ENCODE results near the gene TUBGCP6.

TUBGCP6 gene

GRCh38 chr22:50201191-50202129, 43.4 kb downstream of the TUBGCP6 start:
- Histone ChIP-seq H3K4me3 (ENCODE audit: low read depth in 1 of 2, low read length in 2 of 2) (peak overlapping the region; percentile 71 to 82), H3K9ac (ENCODE audit: low read depth in 1 of 2, low read length in 2 of 2) (peak overlapping the region; percentile 57 to 73), H3K27ac (ENCODE audit: low read depth, low read length) (peak overlapping the region; percentile 10), H3K9me3 (ENCODE audit: control insufficient read depth in 1 of 2, low read length in 2 of 2) (no peaks in the 10 kb centered on the region), H3K36me3 (ENCODE audit: control insufficient read depth in 1 of 2, insufficient read depth in 2 of 2, low read length in 2 of 2) (peaks cover 7 to 34% of the 10 kb centered on the region in 2 donors), H3K4me1 (ENCODE audit: control insufficient read depth in 1 of 2, insufficient read depth in 2 of 2, low read length in 2 of 2) (peaks cover 14 to 15% of the 10 kb centered on the region in 2 donors), H3K27me3 (ENCODE audit: control insufficient read depth in 1 of 2, insufficient read depth in 2 of 2, low read length in 2 of 2) (no peaks in the 10 kb centered on the region)

- H3K4me3 ChIP-seq (ENCODE audit: low read depth in 1 of 2, low read length in 2 of 2) = peak within 1 kb of the TSS; percentile 71 to 82
- peaks cover 14 to 15% of the 10 kb centered on the region in 2 donors for H3K4me1 ChIP-seq (ENCODE audit: control insufficient read depth in 1 of 2, insufficient read depth in 2 of 2, low read length in 2 of 2)
- no peaks in the 10 kb centered on the region for H3K27me3 ChIP-seq (ENCODE audit: control insufficient read depth in 1 of 2, insufficient read depth in 2 of 2, low read length in 2 of 2)
- peak within 1 kb of the TSS; percentile 57 to 73 for H3K9ac ChIP-seq (ENCODE audit: low read depth in 1 of 2, low read length in 2 of 2)
- H3K36me3 ChIP-seq (ENCODE audit: control insufficient read depth in 1 of 2, insufficient read depth in 2 of 2, low read length in 2 of 2) = peaks cover 5 to 34% of the 10 kb centered on the region in 2 donors
- peak within 1 kb of the TSS; percentile 10 for H3K27ac ChIP-seq (ENCODE audit: low read depth, low read length)
- no peaks in the 10 kb centered on the region for H3K9me3 ChIP-seq (ENCODE audit: control insufficient read depth in 1 of 2, low read length in 2 of 2)
Measured at GRCh38 chr22:50200461-50201190, 44.2 kb downstream of the TUBGCP6 start, which contains the start of gene SELENOO. SELENOO (plus strand) TSS chr22:50201011; CDS start chr22:50201037, 26 bp downstream.

- peak overlapping the region; percentile 63 to 65 for H3K4me3 ChIP-seq (ENCODE audit: low read depth in 1 of 2, low read length in 2 of 2)
- H3K9ac ChIP-seq (ENCODE audit: low read depth in 1 of 2, low read length in 2 of 2) = peak overlapping the region; percentile 25 to 57
- no peaks in the 10 kb centered on the region for H3K9me3 ChIP-seq (ENCODE audit: control insufficient read depth in 1 of 2, low read length in 2 of 2)
- H3K27ac ChIP-seq (ENCODE audit: low read depth, low read length) = no peak overlapping the region
- no peaks in the 10 kb centered on the region for H3K27me3 ChIP-seq (ENCODE audit: control insufficient read depth in 1 of 2, insufficient read depth in 2 of 2, low read length in 2 of 2)
- H3K36me3 ChIP-seq (ENCODE audit: control insufficient read depth in 1 of 2, insufficient read depth in 2 of 2, low read length in 2 of 2) = peaks cover 5 to 33% of the 10 kb centered on the region in 2 donors
- H3K4me1 ChIP-seq (ENCODE audit: control insufficient read depth in 1 of 2, insufficient read depth in 2 of 2, low read length in 2 of 2) = peaks cover 14 to 15% of the 10 kb centered on the region in 2 donors
Measured at GRCh38 chr22:50199829-50200460, 44.9 kb downstream of the TUBGCP6 start.

- H3K9ac ChIP-seq (ENCODE audit: low read depth in 1 of 2, low read length in 2 of 2) = peak overlapping the region in 1 of 2 donors; percentile 25
- no peaks in the 10 kb centered on the region for H3K9me3 ChIP-seq (ENCODE audit: control insufficient read depth in 1 of 2, low read length in 2 of 2)
- H3K36me3 ChIP-seq (ENCODE audit: control insufficient read depth in 1 of 2, insufficient read depth in 2 of 2, low read length in 2 of 2) = peaks cover 7 to 35% of the 10 kb centered on the region in 2 donors
- H3K27ac ChIP-seq (ENCODE audit: low read depth, low read length) = no peak overlapping the region
- peaks cover 14 to 15% of the 10 kb centered on the region in 2 donors for H3K4me1 ChIP-seq (ENCODE audit: control insufficient read depth in 1 of 2, insufficient read depth in 2 of 2, low read length in 2 of 2)
- no peaks in the 10 kb centered on the region for H3K27me3 ChIP-seq (ENCODE audit: control insufficient read depth in 1 of 2, insufficient read depth in 2 of 2, low read length in 2 of 2)
- H3K4me3 ChIP-seq (ENCODE audit: low read depth in 1 of 2, low read length in 2 of 2) = no peak overlapping the region
Measured at GRCh38 chr22:50199251-50199721, 45.5 kb downstream of the TUBGCP6 start.

GRCh38 chr22:50198624-50199017, 46.2 kb downstream of the TUBGCP6 start:
- H3K27me3 ChIP-seq (ENCODE audit: control insufficient read depth in 1 of 2, insufficient read depth in 2 of 2, low read length in 2 of 2) = no peaks in the 10 kb centered on the region
- H3K4me3 ChIP-seq (ENCODE audit: low read depth in 1 of 2, low read length in 2 of 2) = no peak overlapping the region
- H3K9me3 ChIP-seq (ENCODE audit: control insufficient read depth in 1 of 2, low read length in 2 of 2) = no peaks in the 10 kb centered on the region
- H3K36me3 ChIP-seq (ENCODE audit: control insufficient read depth in 1 of 2, insufficient read depth in 2 of 2, low read length in 2 of 2) = peaks cover 10 to 39% of the 10 kb centered on the region in 2 donors
- no peak overlapping the region for H3K27ac ChIP-seq (ENCODE audit: low read depth, low read length)
- H3K9ac ChIP-seq (ENCODE audit: low read depth in 1 of 2, low read length in 2 of 2) = no peak overlapping the region
- peaks cover 14 to 15% of the 10 kb centered on the region in 2 donors for H3K4me1 ChIP-seq (ENCODE audit: control insufficient read depth in 1 of 2, insufficient read depth in 2 of 2, low read length in 2 of 2)

- no peak overlapping the region for H3K9ac ChIP-seq (ENCODE audit: low read depth in 1 of 2, low read length in 2 of 2)
- H3K27me3 ChIP-seq (ENCODE audit: control insufficient read depth in 1 of 2, insufficient read depth in 2 of 2, low read length in 2 of 2) = no peaks in the 10 kb centered on the region
- H3K4me1 ChIP-seq (ENCODE audit: control insufficient read depth in 1 of 2, insufficient read depth in 2 of 2, low read length in 2 of 2) = peaks cover 14 to 18% of the 10 kb centered on the region in 2 donors
- H3K27ac ChIP-seq (ENCODE audit: low read depth, low read length) = no peak overlapping the region
- H3K36me3 ChIP-seq (ENCODE audit: control insufficient read depth in 1 of 2, insufficient read depth in 2 of 2, low read length in 2 of 2) = peaks cover 9 to 40% of the 10 kb centered on the region in 2 donors
- H3K9me3 ChIP-seq (ENCODE audit: control insufficient read depth in 1 of 2, low read length in 2 of 2) = no peaks in the 10 kb centered on the region
- no peak overlapping the region for H3K4me3 ChIP-seq (ENCODE audit: low read depth in 1 of 2, low read length in 2 of 2)
Measured at GRCh38 chr22:50197856-50198623, 46.8 kb downstream of the TUBGCP6 start.

GRCh38 chr22:50197000-50197800, 47.6 kb downstream of the TUBGCP6 start:
- Histone ChIP-seq H3K9me3 (ENCODE audit: control insufficient read depth in 1 of 2, low read length in 2 of 2) (no peaks in the 10 kb centered on the region), H3K9ac (ENCODE audit: low read depth in 1 of 2, low read length in 2 of 2) (no peak overlapping the region), H3K4me3 (ENCODE audit: low read depth in 1 of 2, low read length in 2 of 2) (no peak overlapping the region), H3K4me1 (ENCODE audit: control insufficient read depth in 1 of 2, insufficient read depth in 2 of 2, low read length in 2 of 2) (peaks cover 9 to 24% of the 10 kb centered on the region in 2 donors), H3K27ac (ENCODE audit: low read depth, low read length) (no peak overlapping the region), H3K27me3 (ENCODE audit: control insufficient read depth in 1 of 2, insufficient read depth in 2 of 2, low read length in 2 of 2) (no peaks in the 10 kb centered on the region), H3K36me3 (ENCODE audit: control insufficient read depth in 1 of 2, insufficient read depth in 2 of 2, low read length in 2 of 2) (peaks cover 9 to 41% of the 10 kb centered on the region in 2 donors)

GRCh38 chr22:50196256-50196655, 48.6 kb downstream of the TUBGCP6 start:
- Histone ChIP-seq H3K9ac (ENCODE audit: low read depth in 1 of 2, low read length in 2 of 2) (no peak overlapping the region), H3K4me3 (ENCODE audit: low read depth in 1 of 2, low read length in 2 of 2) (no peak overlapping the region), H3K36me3 (ENCODE audit: control insufficient read depth in 1 of 2, insufficient read depth in 2 of 2, low read length in 2 of 2) (peaks cover 9 to 41% of the 10 kb centered on the region in 2 donors), H3K27ac (ENCODE audit: low read depth, low read length) (no peak overlapping the region), H3K9me3 (ENCODE audit: control insufficient read depth in 1 of 2, low read length in 2 of 2) (no peaks in the 10 kb centered on the region), H3K27me3 (ENCODE audit: control insufficient read depth in 1 of 2, insufficient read depth in 2 of 2, low read length in 2 of 2) (no peaks in the 10 kb centered on the region), H3K4me1 (ENCODE audit: control insufficient read depth in 1 of 2, insufficient read depth in 2 of 2, low read length in 2 of 2) (peaks cover 7 to 27% of the 10 kb centered on the region in 2 donors)

Measured in duodenal mucosa (tissue), 2 donors.